Body of pancreas (tissue), 4 donors: ENCODE results near the gene FAM3D.

Experiments used
- POLR2A ChIP-seq, 3 donors: fragments of 450-650 bp; IDR thresholded peaks; one replicate each; pipeline ENCODE4 v1.6.1; 2016; ENCODE audit warnings: antibody characterized with exemption in 3 of 3, mild to moderate bottlenecking in 2 of 3
- TF ChIP-seq, protein P1 (sequence below), 7 experiments: fragments of 450-650 bp in 4 of 7; fragments of 200-600 bp in 3 of 7; sonication (generic) in 3 of 7; IDR thresholded peaks; one replicate each; pipeline ENCODE4 v1.5.1; 2016 to 2019; ENCODE audit warnings: antibody characterized with exemption in 7 of 7

DNA sequence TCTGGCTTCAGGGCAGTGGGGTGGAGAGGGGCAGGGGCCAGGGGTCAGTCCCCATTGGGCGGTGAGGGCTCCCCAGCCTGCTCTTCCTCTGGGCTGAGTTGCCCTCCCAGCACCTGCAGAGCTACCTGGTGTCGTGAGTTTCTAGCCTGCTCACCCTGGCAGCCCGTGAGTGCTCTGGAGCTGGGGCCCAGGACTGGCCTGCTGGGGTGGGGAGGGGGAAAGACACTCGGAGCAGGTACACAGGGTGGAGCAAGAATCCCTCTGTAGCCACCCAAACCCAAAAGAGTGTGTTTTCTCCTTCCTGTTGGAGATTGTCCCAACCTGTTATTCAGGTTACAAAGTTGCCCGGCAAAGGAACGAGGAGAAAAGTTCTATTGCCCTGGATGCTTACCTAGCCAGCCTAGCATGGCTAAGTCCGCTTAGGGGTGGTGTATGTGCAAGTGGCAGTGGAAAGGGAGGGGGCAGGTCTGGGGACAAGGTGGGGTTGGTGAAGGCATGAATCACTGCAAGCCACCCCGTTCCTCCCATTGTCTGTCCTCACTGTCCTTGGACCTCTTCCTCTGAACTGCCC lies 8.9 kb downstream of the FAM3D start:
- TF ChIP-seq, protein P1, sequence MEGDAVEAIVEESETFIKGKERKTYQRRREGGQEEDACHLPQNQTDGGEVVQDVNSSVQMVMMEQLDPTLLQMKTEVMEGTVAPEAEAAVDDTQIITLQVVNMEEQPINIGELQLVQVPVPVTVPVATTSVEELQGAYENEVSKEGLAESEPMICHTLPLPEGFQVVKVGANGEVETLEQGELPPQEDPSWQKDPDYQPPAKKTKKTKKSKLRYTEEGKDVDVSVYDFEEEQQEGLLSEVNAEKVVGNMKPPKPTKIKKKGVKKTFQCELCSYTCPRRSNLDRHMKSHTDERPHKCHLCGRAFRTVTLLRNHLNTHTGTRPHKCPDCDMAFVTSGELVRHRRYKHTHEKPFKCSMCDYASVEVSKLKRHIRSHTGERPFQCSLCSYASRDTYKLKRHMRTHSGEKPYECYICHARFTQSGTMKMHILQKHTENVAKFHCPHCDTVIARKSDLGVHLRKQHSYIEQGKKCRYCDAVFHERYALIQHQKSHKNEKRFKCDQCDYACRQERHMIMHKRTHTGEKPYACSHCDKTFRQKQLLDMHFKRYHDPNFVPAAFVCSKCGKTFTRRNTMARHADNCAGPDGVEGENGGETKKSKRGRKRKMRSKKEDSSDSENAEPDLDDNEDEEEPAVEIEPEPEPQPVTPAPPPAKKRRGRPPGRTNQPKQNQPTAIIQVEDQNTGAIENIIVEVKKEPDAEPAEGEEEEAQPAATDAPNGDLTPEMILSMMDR (IDR thresholded peaks at IDR 0.05) = no peak
- TF ChIP-seq POLR2A (IDR thresholded peaks at IDR 0.05) = no peak
